GM12878 (cell line): ENCODE results near the gene OPRM1. TPM values are rescaled to one million over a fixed set of nuclear protein-coding genes. Genes with fewer than 3 reads are reported as not detected.

Experiments used
- ATAC-seq: fragments of 200-7000 bp; cut with Tn5 transposase; 3 replicates; pipeline ENCODE4 v1.9.1; 2020; ENCODE audit warnings: mild to moderate bottlenecking, moderate library complexity
- BruUV-seq: library from RNA; stranded (reverse); fragments of 400-500 nt; replicated peaks from 2 replicates; lab custom pipeline; 2021; lab: Mats Ljungman, UMichigan
- CTCF ChIA-PET: fragments of 300-600 bp; sonication (Branson Sonifier 250); formaldehyde crosslinking; extraction: SDS; loops from one replicate; lab custom pipeline; 2021; ENCODE audit warnings: inconsistent platforms; lab: Yijun Ruan, JAX
- POLR2A ChIA-PET: fragments of 350-600 bp; formaldehyde crosslinking; extraction: SDS; loops from one replicate; lab custom pipeline; 2021; ENCODE audit warnings: inconsistent platforms; lab: Charles Lee
- RAD21 ChIA-PET: fragments of 300-600 bp; sonication (Branson Sonifier 250); formaldehyde crosslinking; loops from one replicate; lab custom pipeline; 2023; ENCODE audit warnings: antibody characterized with exemption; ENCODE audit not compliant: unreplicated experiment; lab: Charles Lee
- SMC1A ChIA-PET: fragments of 300-600 bp; sonication (Branson Sonifier 250); formaldehyde crosslinking; loops from one replicate; lab custom pipeline; 2023; ENCODE audit not compliant: unreplicated experiment, uncharacterized antibody; lab: Charles Lee
- DNase-seq: peaks from one replicate; pipeline ENCODE4 v3.0.0-alpha.2; 2011; ENCODE audit warnings: low read depth, low spot score
- FAIRE-seq: peaks from 3 replicates; lab custom pipeline; 2011; peaks lifted over from hg19 to GRCh38; lab: Jason Lieb, UNC
- H2AFZ ChIP-seq: 2 replicates; pipeline ENCODE4 v1.6.0; 2011; ENCODE audit warnings: low read depth, low read length, control low read depth; ENCODE audit not compliant: control insufficient read depth
- H3K27ac ChIP-seq: 2 replicates; pipeline ENCODE4 v1.5.1; 2011; ENCODE audit warnings: control low read depth; ENCODE audit not compliant: control insufficient read depth, insufficient read depth
- H3K27me3 ChIP-seq, 2 experiments: replicated peaks in 1 of 2; 2 replicates each; pipeline versions ENCODE4 v1.6.0 to v1.6.1; 2011; ENCODE audit warnings: low read length in 1 of 2; ENCODE audit not compliant: control insufficient read depth in 2 of 2, insufficient read depth in 2 of 2
- H3K36me3 ChIP-seq, 2 experiments: 2 replicates each; pipeline ENCODE4 v1.5.1; 2011; ENCODE audit warnings: low read length in 1 of 2; ENCODE audit not compliant: control insufficient read depth in 2 of 2, insufficient read depth in 2 of 2
- H3K4me1 ChIP-seq: 2 replicates; pipeline ENCODE4 v1.6.1; 2011; ENCODE audit warnings: mild to moderate bottlenecking, low read length, moderate library complexity, mixed read lengths; ENCODE audit not compliant: control insufficient read depth, insufficient read depth
- H3K4me2 ChIP-seq: 2 replicates; pipeline ENCODE4 v1.6.0; 2011; ENCODE audit warnings: control low read depth; ENCODE audit not compliant: control insufficient read depth, insufficient read depth
- H3K4me3 ChIP-seq: fragments of 200-600 bp; sonication (generic); 2 replicates; pipeline ENCODE4 v1.5.1; 2016
- H3K79me2 ChIP-seq: 2 replicates; pipeline ENCODE4 v1.6.0; 2011; ENCODE audit warnings: low read length; ENCODE audit not compliant: control insufficient read depth, insufficient read depth
- H3K9ac ChIP-seq: 2 replicates; pipeline ENCODE4 v1.8.0; 2011; ENCODE audit warnings: low read length, control low read depth, mixed read lengths; ENCODE audit not compliant: control insufficient read depth, insufficient read depth
- H3K9me3 ChIP-seq: replicated peaks from 3 replicates; pipeline ENCODE4 v1.5.1; 2011; ENCODE audit warnings: mild to moderate bottlenecking, low read length; ENCODE audit not compliant: control insufficient read depth, insufficient read depth
- H4K20me1 ChIP-seq: 2 replicates; pipeline ENCODE4 v1.6.0; 2011; ENCODE audit not compliant: control insufficient read depth, insufficient read depth
- BCLAF1 ChIP-seq: fragments of 450-650 bp; IDR thresholded peaks from 2 replicates; pipeline ENCODE4 v1.6.1; 2017; ENCODE audit warnings: antibody characterized with exemption, mild to moderate bottlenecking, moderate library complexity
- BMI1 ChIP-seq: fragments of 450-650 bp; IDR thresholded peaks from 2 replicates; pipeline ENCODE4 v1.6.1; 2016; ENCODE audit warnings: mild to moderate bottlenecking, moderate library complexity, borderline replicate concordance
- CBFB ChIP-seq: IDR thresholded peaks from 2 replicates; pipeline ENCODE4 v1.6.1; 2016; ENCODE audit warnings: antibody characterized with exemption, low read depth
- EED ChIP-seq: sonication (generic); IDR thresholded peaks from 2 replicates; pipeline ENCODE4 v1.6.1; 2016; ENCODE audit warnings: antibody characterized with exemption, low read depth
- EZH2 ChIP-seq: IDR thresholded peaks from 2 replicates; pipeline ENCODE4 v1.6.1; 2012; ENCODE audit warnings: low read depth, mild to moderate bottlenecking, control low read depth, inconsistent platforms, low read length, borderline replicate concordance; ENCODE audit not compliant: control insufficient read depth
- FOXK2 ChIP-seq: fragments of 450-650 bp; IDR thresholded peaks from 2 replicates; pipeline ENCODE4 v1.6.1; 2017; ENCODE audit warnings: mild to moderate bottlenecking, moderate library complexity
- MTA3 ChIP-seq: IDR thresholded peaks from 2 replicates; pipeline ENCODE4 v1.6.1; 2012; ENCODE audit warnings: low read length, inconsistent platforms, borderline replicate concordance
- NFYB ChIP-seq: IDR thresholded peaks from 2 replicates; pipeline ENCODE4 v1.6.1; 2011; ENCODE audit warnings: low read depth, mild to moderate bottlenecking, low read length, improper control_type of control experiment, moderate library complexity; ENCODE audit not compliant: insufficient read depth
- RB1 ChIP-seq: fragments of 450-650 bp; formaldehyde crosslinking; IDR thresholded peaks from 2 replicates; pipeline ENCODE4 v1.6.1; 2017; ENCODE audit warnings: mild to moderate bottlenecking, borderline replicate concordance
- RCOR1 ChIP-seq: conservative IDR thresholded peaks from 2 replicates; pipeline ENCODE4 v1.6.1; 2012; ENCODE audit warnings: low read depth, low read length, improper control_type of control experiment
- RELA ChIP-seq: fragments of 450-650 bp; IDR thresholded peaks from 2 replicates; pipeline ENCODE4 v1.8.0; 2014; ENCODE audit warnings: borderline replicate concordance; ENCODE audit not compliant: partially characterized antibody
- SMC3 ChIP-seq: IDR thresholded peaks from 2 replicates; pipeline ENCODE4 v1.6.1; 2011; ENCODE audit warnings: low read length, improper control_type of control experiment, borderline replicate concordance
- SP1 ChIP-seq: IDR thresholded peaks from one replicate; pipeline ENCODE4 v1.6.1; 2011; ENCODE audit warnings: low read depth, low read length
- STAT1 ChIP-seq: fragments of 450-650 bp; conservative IDR thresholded peaks from 2 replicates; pipeline ENCODE4 v1.6.1; 2014; ENCODE audit warnings: antibody characterized with exemption, mild to moderate bottlenecking
- TCF7 ChIP-seq: IDR thresholded peaks from 2 replicates; pipeline ENCODE4 v1.6.1; 2014; ENCODE audit warnings: antibody characterized with exemption, borderline replicate concordance
- WGBS: methylation state at CpG from one replicate; pipeline ENCODE4 v1.1.6; 2016; ENCODE audit warnings: low lambda C conversion rate; ENCODE audit not compliant: insufficient replicate concordance, insufficient coverage; ENCODE audit errors: missing lambda C conversion rate; 5-methylcytosine and 5-hydroxymethylcytosine counted together
- in situ Hi-C: fragments of 300-500 bp; cut with MboI; formaldehyde crosslinking; loops from 9 replicates; pipeline ENCODE4 v1.14.3; 2018; ENCODE audit warnings: mixed read lengths
- intact Hi-C: fragments of 100-400 bp; cut with micrococcal nuclease; formaldehyde crosslinking; loops from one replicate; pipeline ENCODE4 v1.14.2; 2022; ENCODE audit not compliant: unreplicated experiment
- polyA plus RNA-seq, 11 experiments: library from polyadenylated mRNA; depleted of rRNA in 4 of 11; unstranded in 6 of 11; stranded (reverse) in 5 of 11; fragments of >200 nt; fragmentation: Nextera tagmentation in 4 of 11; fragmentation: Illumina TruSeq in 1 of 11; extraction: Ambion mirVana in 4 of 11; extraction: Trizol in 1 of 11; gene quantifications; 1 replicate in 1 of 11; 2 replicates in 10 of 11; pipeline versions ENCODE4 v1.2.1 to v1.2.3, GENCODE V29; 2011 to 2016; ENCODE audit warnings: inconsistent platforms in 2 of 11, missing spikeins in 2 of 11, low read depth in 1 of 11
- total RNA-seq, 4 experiments: library from RNA; depleted of rRNA in 3 of 4; stranded (reverse); fragments of >200 nt in 3 of 4; fragmentation: Illumina TruSeq in 1 of 4; extraction: Trizol in 1 of 4; gene quantifications; 2 replicates each; pipeline versions ENCODE4 v1.2.1 to v1.2.3, GENCODE V29; 2013 to 2021

OPRM1 gene
- total and polyA plus RNA-seq, 10 of the 15 experiments (the other 5 are each of a cell fraction or from before 2014, with no cell fraction given) = not detected

- Histone ChIP-seq H3K36me3 (no peaks in the 10 kb centered on the region), H3K9ac (no peak overlapping the region), H3K27ac (no peak overlapping the region), H3K27me3 (no peaks in the 10 kb centered on the region), H3K9me3 (no peaks in the 10 kb centered on the region; the same call in 2 of the 3 replicates), H3K4me2 (no peak overlapping the region), H2AFZ (no peak overlapping the region), H3K79me2 (no peaks in the 10 kb centered on the region), H4K20me1 (no peaks in the 10 kb centered on the region), H3K4me3 (no peak overlapping the region), H3K4me1 (no peaks in the 10 kb centered on the region)
- in situ Hi-C loops (no loop called here), intact Hi-C loops (no loop called here)
- ChIA-PET RAD21 (interaction anchor here (1.2 to 2.3 kb wide), 2 partner anchors 9 to 128 kb away, joined by 5 to 7 read pairs; no protein-coding TSS in a partner anchor), CTCF (interaction anchor here (1.5 to 1.7 kb wide), 3 partner anchors 10 to 128 kb away, joined by 3 to 4 read pairs (median 3); no protein-coding TSS in a partner anchor), POLR2A (no interaction called here), SMC1A (interaction anchor here (1.4 to 3.1 kb wide), 2 partner anchors 9 to 128 kb away, joined by 3 to 14 read pairs; no protein-coding TSS in a partner anchor)
- ATAC-seq (no peak), DNase-seq (no peak), FAIRE-seq (no peak)
- BruUV-seq = no TSS peak
- TF ChIP-seq NFYB = no peak
- 0% methylated on average over 1 of the region's 1 CpG for WGBS
Observed at GRCh38 chr6:154285826-154286225, 246.8 kb downstream of the OPRM1 start.

- no peaks in the 10 kb centered on the region for H3K27me3 ChIP-seq
- H3K9me3 ChIP-seq = no peaks in the 10 kb centered on the region; the same call in 2 of the 3 replicates
- H3K27ac ChIP-seq = no peak overlapping the region
- no TSS peak for BruUV-seq
- H3K36me3 ChIP-seq = no peaks in the 10 kb centered on the region
- H4K20me1 ChIP-seq = no peaks in the 10 kb centered on the region
- FAIRE-seq (no peak), ATAC-seq (peak; percentile 31; the same call in 2 of the 3 replicates), DNase-seq (no peak)
- WGBS = 64% methylated on average over 6 of the region's 6 CpGs
- H3K4me3 ChIP-seq = no peak overlapping the region
- SMC1A ChIA-PET = interaction anchor here (0.6 to 1.8 kb wide), 3 partner anchors 13 to 170 kb away, joined by 3 to 4 read pairs (median 3); no protein-coding TSS in a partner anchor
- in situ Hi-C loops = no loop called here
- CTCF ChIA-PET = no interaction called here
- H3K9ac ChIP-seq = no peak overlapping the region
- H2AFZ ChIP-seq = no peak overlapping the region; the same call in 1 of the 2 replicates
- intact Hi-C loops = no loop called here
- H3K79me2 ChIP-seq = no peaks in the 10 kb centered on the region
- H3K4me1 ChIP-seq = no peaks in the 10 kb centered on the region
- RAD21 ChIA-PET = interaction anchor here (0.7 kb wide), 1 partner anchor 593 kb away, joined by 4 read pairs; no protein-coding TSS in a partner anchor
- H3K4me2 ChIP-seq = no peak overlapping the region
- POLR2A ChIA-PET = no interaction called here
- TF ChIP-seq RELA (no peak), SMC3 (no peak), CBFB (no peak), SP1 (no peak), MTA3 (no peak), FOXK2 (no peak), RCOR1 (no peak), BMI1 (no peak), EZH2 (no peak), STAT1 (no peak), TCF7 (no peak), EED (no peak), BCLAF1 (no peak), RB1 (no peak)
Observed at GRCh38 chr6:154289818-154290508, 250.9 kb downstream of the OPRM1 start.
